K562 (cell line): ENCODE results near the gene SUMF1. TPM values are rescaled to one million over a fixed set of nuclear protein-coding genes. Genes with fewer than 3 reads are reported as not detected.

Source experiments
- ARID1B ChIP-seq: fragments of 450-650 bp; IDR thresholded peaks from 2 replicates; pipeline ENCODE4 v1.6.1; 2016; ENCODE audit warnings: antibody characterized with exemption, mild to moderate bottlenecking, inconsistent platforms
- ATF1 ChIP-seq, 2 experiments: fragments of 450-650 bp in 1 of 2; IDR thresholded peaks; 2 replicates each; pipeline ENCODE4 v1.6.1; 2016; ENCODE audit warnings: missing compliant biosample characterization in 1 of 2, missing genetic modification characterization in 1 of 2
- CBFA2T3 ChIP-seq: fragments of 450-650 bp; IDR thresholded peaks from 2 replicates; pipeline ENCODE4 v1.6.1; 2017
- CTCF ChIP-seq, 3 experiments: IDR thresholded peaks in 2 of 3; conservative IDR thresholded peaks in 1 of 3; 2 replicates each; pipeline ENCODE4 v1.5.1; 2011 to 2012; ENCODE audit warnings: low read length in 3 of 3, mild to moderate bottlenecking in 3 of 3, control low read depth in 2 of 3, improper control_type of control experiment in 1 of 3, inconsistent platforms in 1 of 3, low read depth in 1 of 3, mixed read lengths in 1 of 3, moderate library complexity in 1 of 3; ENCODE audit not compliant: insufficient read depth in 2 of 3
- FOSL1 ChIP-seq: fragments of 200-800 bp; sonication (Bioruptor generic); conservative IDR thresholded peaks from 2 replicates; pipeline ENCODE4 v1.6.1; 2016; ENCODE audit warnings: missing genetic modification characterization, missing compliant biosample characterization
- FOXK2 ChIP-seq, 2 experiments: fragments of 450-650 bp; IDR thresholded peaks in 1 of 2; conservative IDR thresholded peaks in 1 of 2; 2 replicates each; pipeline ENCODE4 v1.6.1; 2016; ENCODE audit warnings: low read depth in 2 of 2, mild to moderate bottlenecking in 1 of 2
- JUN ChIP-seq, 2 experiments: sonication (generic) in 1 of 2; formaldehyde crosslinking in 1 of 2; IDR thresholded peaks; 2 replicates each; pipeline versions ENCODE4 v1.6.1 to v1.8.0; 2012 to 2022; ENCODE audit warnings: borderline replicate concordance in 2 of 2, mild to moderate bottlenecking in 2 of 2, improper control_type of control experiment in 1 of 2, low read depth in 1 of 2, low read length in 1 of 2, missing genetic modification reagents in 1 of 2
- KLF16 ChIP-seq: IDR thresholded peaks from 2 replicates; pipeline ENCODE4 v1.6.1; 2016; ENCODE audit warnings: antibody characterized with exemption
- MAFF ChIP-seq: IDR thresholded peaks from 2 replicates; pipeline ENCODE4 v1.6.1; 2012; ENCODE audit warnings: low read length, improper control_type of control experiment
- MAFK ChIP-seq: IDR thresholded peaks from 2 replicates; pipeline ENCODE4 v1.6.1; 2011; ENCODE audit warnings: low read length, improper control_type of control experiment
- NFE2 ChIP-seq: IDR thresholded peaks from 2 replicates; pipeline ENCODE4 v1.6.1; 2014; ENCODE audit warnings: antibody characterized with exemption, low read depth
- RCOR1 ChIP-seq, 2 experiments: IDR thresholded peaks; 2 replicates each; pipeline ENCODE4 v1.6.1; 2012; ENCODE audit warnings: low read depth in 2 of 2, low read length in 2 of 2, borderline replicate concordance in 1 of 2, improper control_type of control experiment in 1 of 2
- RFX1 ChIP-seq: fragments of 450-650 bp; IDR thresholded peaks from 2 replicates; pipeline ENCODE4 v1.6.1; 2016; ENCODE audit warnings: mild to moderate bottlenecking, moderate library complexity
- SMARCE1 ChIP-seq: fragments of 450-650 bp; IDR thresholded peaks from 2 replicates; pipeline ENCODE4 v1.7.1; 2016; ENCODE audit warnings: mild to moderate bottlenecking
- SOX6 ChIP-seq: fragments of 450-650 bp; IDR thresholded peaks from 2 replicates; pipeline ENCODE4 v1.6.1; 2014; ENCODE audit warnings: mild to moderate bottlenecking
- ZBTB9 ChIP-seq: fragments of 450-650 bp; formaldehyde crosslinking; IDR thresholded peaks from 2 replicates; pipeline ENCODE4 v1.4.0; 2020; ENCODE audit warnings: mild to moderate bottlenecking, moderate library complexity
- ZFX ChIP-seq: sonication (generic); formaldehyde crosslinking; IDR thresholded peaks from 2 replicates; pipeline ENCODE4 v1.8.0; 2022; ENCODE audit warnings: mild to moderate bottlenecking, missing genetic modification reagents, moderate library complexity
- ZNF134 ChIP-seq: fragments of 250-450 bp; sonication (Bioruptor Pico); conservative IDR thresholded peaks from 2 replicates; pipeline ENCODE4 v1.4.0; 2020
- ZNF197 ChIP-seq: fragments of 200-800 bp; sonication (Bioruptor generic); IDR thresholded peaks from 2 replicates; pipeline ENCODE4 v1.6.1; 2016; ENCODE audit warnings: low read depth, missing genetic modification characterization, missing compliant biosample characterization
- ZNF316 ChIP-seq: fragments of 450-650 bp; IDR thresholded peaks from 2 replicates; pipeline ENCODE4 v1.6.1; 2016
- ZNF592 ChIP-seq: fragments of 450-650 bp; IDR thresholded peaks from 2 replicates; pipeline ENCODE4 v1.6.1; 2017; ENCODE audit warnings: antibody characterized with exemption, mild to moderate bottlenecking
- polyA plus RNA-seq, 8 experiments: library from polyadenylated mRNA; depleted of rRNA in 4 of 8; stranded (reverse) in 5 of 8; unstranded in 3 of 8; fragments of >200 nt; fragmentation: Nextera tagmentation in 2 of 8; fragmentation: Illumina TruSeq in 1 of 8; extraction: Ambion mirVana in 2 of 8; extraction: Trizol in 1 of 8; gene quantifications; 2 replicates each; pipeline versions ENCODE4 v1.2.1 to v1.2.3, GENCODE V29; 2011 to 2014; ENCODE audit warnings: inconsistent platforms in 1 of 8, missing spikeins in 1 of 8
- total RNA-seq, 7 experiments: library from RNA; depleted of rRNA in 6 of 7; stranded (reverse); fragments of >200 nt in 6 of 7; fragmentation: Illumina TruSeq in 2 of 7; extraction: Trizol in 2 of 7; gene quantifications; 2 replicates each; pipeline versions ENCODE4 v1.2.1 to v1.2.3, GENCODE V29; 2011 to 2021; ENCODE audit warnings: low replicate concordance in 1 of 7
- TF ChIP-seq, protein P1 (sequence below): fragments of 450-650 bp; IDR thresholded peaks from 2 replicates; pipeline ENCODE4 v1.6.1; 2017; ENCODE audit warnings: mild to moderate bottlenecking, moderate library complexity

The SUMF1 gene
- total and polyA plus RNA-seq, 9 of the 15 experiments (the other 6 are each of a cell fraction or from before 2014, with no cell fraction given) = 1.3 to 7.4 (median 4.2) TPM

DNA sequence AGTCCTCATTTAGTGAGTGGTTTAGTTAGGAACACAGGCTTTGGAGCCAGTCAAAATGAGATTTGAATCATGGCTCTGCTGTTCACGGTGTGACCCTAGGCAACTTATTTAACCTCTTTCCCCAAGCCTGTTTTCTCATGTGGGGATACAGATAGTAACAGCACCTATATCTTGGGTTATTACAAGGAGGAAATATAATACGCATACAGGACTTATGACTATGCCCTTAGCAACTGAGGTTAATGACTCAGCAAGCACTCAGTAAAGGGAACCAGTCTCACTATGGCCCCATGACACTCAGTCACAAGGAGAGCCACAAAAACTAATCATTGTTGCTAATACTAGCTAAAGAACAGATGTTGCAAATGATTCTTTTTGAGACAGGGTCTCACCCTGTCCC is 45.9 kb downstream of the SUMF1 start (continued):
- peak in 1 of 2 experiments; percentile 30; a peak in 2 of 4 replicates for TF ChIP-seq FOXK2 (conservative IDR thresholded peaks at IDR 0.05 in 1 of 2, IDR thresholded peaks at IDR 0.05 in 1 of 2; ENCODE audit: low read depth in 2 of 2)
- TF ChIP-seq ZBTB9 (CRISPR knock-in tag) = peak; percentile 73
- no peak for TF ChIP-seq KLF16
- peak; percentile 94 for TF ChIP-seq FOSL1
- TF ChIP-seq, protein P1, sequence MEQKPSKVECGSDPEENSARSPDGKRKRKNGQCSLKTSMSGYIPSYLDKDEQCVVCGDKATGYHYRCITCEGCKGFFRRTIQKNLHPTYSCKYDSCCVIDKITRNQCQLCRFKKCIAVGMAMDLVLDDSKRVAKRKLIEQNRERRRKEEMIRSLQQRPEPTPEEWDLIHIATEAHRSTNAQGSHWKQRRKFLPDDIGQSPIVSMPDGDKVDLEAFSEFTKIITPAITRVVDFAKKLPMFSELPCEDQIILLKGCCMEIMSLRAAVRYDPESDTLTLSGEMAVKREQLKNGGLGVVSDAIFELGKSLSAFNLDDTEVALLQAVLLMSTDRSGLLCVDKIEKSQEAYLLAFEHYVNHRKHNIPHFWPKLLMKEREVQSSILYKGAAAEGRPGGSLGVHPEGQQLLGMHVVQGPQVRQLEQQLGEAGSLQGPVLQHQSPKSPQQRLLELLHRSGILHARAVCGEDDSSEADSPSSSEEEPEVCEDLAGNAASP = no peak
- peak; percentile 96 for TF ChIP-seq NFE2
- TF ChIP-seq RFX1 = peak; percentile 59
- TF ChIP-seq ARID1B = peak; percentile 60
- TF ChIP-seq RCOR1 (IDR thresholded peaks at IDR 0.05; ENCODE audit: borderline replicate concordance in 1 of 2, low read depth in 2 of 2, low read length in 2 of 2) = peak in 1 of 2 experiments; percentile 32; a peak in 1 of 4 replicates
- TF ChIP-seq ZNF134 (CRISPR knock-in tag) = no peak
- peak; percentile 60; the same call in 1 of the 2 replicates for TF ChIP-seq SMARCE1
- peak; percentile 83; the same call in 1 of the 2 replicates for TF ChIP-seq MAFF
- TF ChIP-seq JUN (IDR thresholded peaks at IDR 0.05; ENCODE audit: borderline replicate concordance, low read depth, low read length) = peak; percentile 84
- TF ChIP-seq JUN (CRISPR knock-in tag; IDR thresholded peaks at IDR 0.05; ENCODE audit: borderline replicate concordance) = no peak
- TF ChIP-seq ZFX (CRISPR knock-in tag) = no peak
- peak; percentile 34; the same call in 1 of the 2 replicates for TF ChIP-seq ZNF592
- TF ChIP-seq ATF1 (CRISPR knock-in tag; IDR thresholded peaks at IDR 0.05) = no peak
- TF ChIP-seq ATF1 (tag; IDR thresholded peaks at IDR 0.05) = peak; percentile 50
- TF ChIP-seq SOX6 = 0 out of 2 replicates have a peak, but pooled peaks have one; percentile 10
- no peak for TF ChIP-seq CTCF (IDR thresholded peaks at IDR 0.05 in 2 of 3, conservative IDR thresholded peaks at IDR 0.05 in 1 of 3; ENCODE audit: insufficient read depth in 2 of 3, low read depth in 1 of 3, low read length in 3 of 3)
- TF ChIP-seq ZNF197 (CRISPR knock-in tag) = no peak
- peak; percentile 88 for TF ChIP-seq MAFK
- peak; percentile 44; the same call in 1 of the 2 replicates for TF ChIP-seq CBFA2T3
- TF ChIP-seq ZNF316 = peak; percentile 86
